ENCODE data around the gene PRAMEF20.

DNA sequence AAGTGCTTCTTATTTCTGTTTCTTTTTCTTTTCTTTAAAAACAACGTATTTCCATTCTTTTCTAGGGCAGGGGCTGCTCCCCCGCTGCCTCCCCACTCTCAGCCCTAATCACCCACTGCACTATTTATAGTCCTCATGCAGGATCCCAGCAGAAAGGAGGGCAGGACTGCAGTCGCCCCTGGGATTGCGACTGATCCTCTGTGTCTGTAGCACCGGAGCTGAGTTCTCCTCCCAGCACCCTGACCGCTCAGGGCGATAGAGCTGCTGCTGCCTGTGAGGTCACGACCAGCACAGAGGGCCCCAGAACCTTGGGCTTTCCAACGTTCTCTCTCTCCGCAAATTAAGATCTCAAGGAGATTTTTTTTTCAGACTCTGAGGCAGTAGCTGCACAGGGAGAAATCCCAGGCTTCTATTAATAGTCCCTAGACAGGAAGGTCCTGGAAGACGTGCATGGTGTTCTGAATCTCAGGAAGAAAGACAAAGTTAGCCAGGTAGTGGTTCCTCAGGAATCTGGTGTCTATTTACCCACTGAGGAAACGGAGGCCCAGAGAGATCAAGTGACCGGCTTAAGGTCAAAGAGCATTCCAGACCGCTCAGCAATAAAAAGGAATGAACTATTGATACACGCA lies 46.8 kb downstream of the PRAMEF20 start:
- TF ChIP-seq POLR2AphosphoS5 (IDR thresholded peaks at IDR 0.05; ENCODE audit: low read depth, low read length) (no peak), POLR2A (IDR thresholded peaks at IDR 0.05; ENCODE audit: low read depth, low read length) (no peak)

Measured in GM12892 (cell line).